HFF-Myc (cell line): Measurements from ENCODE around the gene AQP7.

Experiments used
- DNase-seq: peaks from one replicate; pipeline ENCODE4 v3.0.0-alpha.2; 2011; ENCODE audit warnings: low read depth; ENCODE audit errors: extremely low read depth
- H3K4me3 ChIP-seq: replicated peaks from 2 replicates; pipeline ENCODE4 v1.5.1; 2011; ENCODE audit warnings: low read depth, mild to moderate bottlenecking, control low read depth, low read length
- TF ChIP-seq, protein P1 (sequence below): IDR thresholded peaks from 2 replicates; pipeline ENCODE4 v1.5.1; 2012; ENCODE audit warnings: mild to moderate bottlenecking, low read depth, low read length, control low read depth; ENCODE audit errors: missing control alignments

Gene AQP7

DNA sequence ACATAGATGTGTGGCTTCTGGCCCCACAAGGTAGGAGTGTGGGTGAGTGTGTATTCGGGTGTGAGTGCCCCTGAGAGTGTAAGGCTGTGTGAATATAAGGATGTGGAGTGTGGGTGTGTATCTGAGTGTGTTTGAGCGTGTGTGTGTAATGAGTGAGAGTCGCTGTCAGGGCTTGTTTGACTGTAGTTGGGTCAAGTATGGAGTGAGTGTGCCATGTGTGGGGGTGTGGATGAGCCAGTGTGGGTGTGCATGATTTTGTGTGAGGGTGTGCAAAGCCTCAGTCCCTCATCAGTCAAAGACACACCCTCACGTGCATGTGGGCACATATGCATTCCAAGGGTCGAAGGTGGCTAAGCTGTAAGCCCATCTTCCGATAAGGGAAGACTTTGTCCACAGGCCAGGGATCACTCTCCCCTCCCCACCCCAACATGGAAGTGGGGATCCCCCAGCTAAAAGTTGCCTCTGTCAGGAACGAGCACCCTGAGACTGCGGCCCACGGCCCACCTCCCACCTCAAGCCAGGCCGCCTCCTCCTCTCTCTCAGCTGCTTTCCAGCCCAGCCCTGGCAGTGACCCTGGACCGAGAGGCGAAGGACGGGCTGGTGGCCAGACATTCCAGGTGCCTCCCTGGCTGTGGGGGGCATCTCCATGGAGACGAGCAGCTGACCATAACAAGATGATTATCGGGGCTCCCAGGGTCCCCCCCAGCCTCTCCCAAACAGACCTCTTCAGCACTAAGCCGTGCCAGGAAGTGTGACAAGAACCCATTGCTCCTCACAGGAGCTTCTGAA is 32.1 kb upstream of the AQP7 start:
- TF ChIP-seq, protein P1, sequence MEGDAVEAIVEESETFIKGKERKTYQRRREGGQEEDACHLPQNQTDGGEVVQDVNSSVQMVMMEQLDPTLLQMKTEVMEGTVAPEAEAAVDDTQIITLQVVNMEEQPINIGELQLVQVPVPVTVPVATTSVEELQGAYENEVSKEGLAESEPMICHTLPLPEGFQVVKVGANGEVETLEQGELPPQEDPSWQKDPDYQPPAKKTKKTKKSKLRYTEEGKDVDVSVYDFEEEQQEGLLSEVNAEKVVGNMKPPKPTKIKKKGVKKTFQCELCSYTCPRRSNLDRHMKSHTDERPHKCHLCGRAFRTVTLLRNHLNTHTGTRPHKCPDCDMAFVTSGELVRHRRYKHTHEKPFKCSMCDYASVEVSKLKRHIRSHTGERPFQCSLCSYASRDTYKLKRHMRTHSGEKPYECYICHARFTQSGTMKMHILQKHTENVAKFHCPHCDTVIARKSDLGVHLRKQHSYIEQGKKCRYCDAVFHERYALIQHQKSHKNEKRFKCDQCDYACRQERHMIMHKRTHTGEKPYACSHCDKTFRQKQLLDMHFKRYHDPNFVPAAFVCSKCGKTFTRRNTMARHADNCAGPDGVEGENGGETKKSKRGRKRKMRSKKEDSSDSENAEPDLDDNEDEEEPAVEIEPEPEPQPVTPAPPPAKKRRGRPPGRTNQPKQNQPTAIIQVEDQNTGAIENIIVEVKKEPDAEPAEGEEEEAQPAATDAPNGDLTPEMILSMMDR, result no peak
- DNase-seq, result no peak
- no peak overlapping the region for H3K4me3 ChIP-seq

DNA sequence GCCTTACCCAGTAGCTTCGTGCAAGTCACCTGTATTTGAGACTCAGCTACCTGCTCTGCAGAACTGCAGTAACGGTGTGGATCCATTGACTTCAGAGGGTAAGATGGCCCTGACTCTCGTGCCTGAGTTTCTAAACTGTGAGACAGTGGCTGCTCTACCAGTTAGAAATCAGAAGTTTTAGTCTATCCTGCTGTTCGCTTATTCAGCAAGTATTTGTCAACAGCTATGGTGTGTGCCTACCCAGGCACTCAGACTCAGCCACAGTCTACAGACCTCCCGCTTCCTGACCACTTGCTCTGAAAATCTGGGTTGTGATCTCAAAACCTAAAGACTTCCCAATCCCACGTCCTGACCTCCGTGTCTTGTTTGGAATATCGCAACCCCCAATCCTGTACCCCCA is 31.5 kb upstream of the AQP7 start:
- TF ChIP-seq, protein P1, result no peak
- H3K4me3 ChIP-seq, result no peak overlapping the region
- DNase-seq, result no peak

DNA sequence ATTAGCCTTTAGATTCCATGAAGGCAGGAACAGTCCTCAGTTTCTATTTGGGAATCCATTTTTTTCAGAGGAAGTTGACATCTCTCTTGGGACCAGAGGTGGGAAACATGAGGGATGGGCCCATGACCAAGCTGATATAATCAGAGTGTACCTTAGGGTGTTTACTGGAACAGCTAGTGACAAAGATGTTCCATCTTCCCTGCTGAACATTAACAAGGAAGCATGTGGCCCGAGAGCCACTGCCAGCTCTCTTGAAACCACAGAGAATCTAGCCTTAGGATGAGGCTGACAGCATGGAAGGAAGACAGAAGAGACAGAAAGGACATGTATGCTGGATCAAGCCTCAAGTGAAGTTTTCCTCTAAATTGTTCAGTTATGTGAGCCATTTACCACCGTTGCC is 29.1 kb upstream of the AQP7 start:
- DNase-seq, result no peak
- TF ChIP-seq, protein P1, result no peak
- H3K4me3 ChIP-seq, result no peak overlapping the region

DNA sequence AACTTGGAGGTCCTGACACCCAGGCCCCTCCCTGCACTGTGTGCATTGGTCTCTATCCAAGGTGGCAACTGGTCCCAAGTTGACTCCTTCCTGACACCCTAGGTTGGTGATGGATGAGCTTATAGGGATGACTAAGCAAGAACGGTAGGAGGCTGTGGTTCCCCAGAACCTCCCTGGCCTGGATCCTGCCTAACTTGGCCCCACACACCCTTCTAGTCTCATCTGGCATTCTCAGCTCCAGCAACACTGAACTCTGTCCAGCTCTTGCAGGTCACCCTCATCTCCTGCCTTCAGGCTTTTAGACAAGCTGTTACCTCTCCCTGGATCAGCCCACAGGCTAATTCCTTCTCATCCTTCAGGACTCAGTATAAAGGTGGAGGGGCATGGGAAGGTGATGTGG is 28.6 kb upstream of the AQP7 start:
- H3K4me3 ChIP-seq, result no peak overlapping the region
- no peak for DNase-seq
- TF ChIP-seq, protein P1, result no peak

DNA sequence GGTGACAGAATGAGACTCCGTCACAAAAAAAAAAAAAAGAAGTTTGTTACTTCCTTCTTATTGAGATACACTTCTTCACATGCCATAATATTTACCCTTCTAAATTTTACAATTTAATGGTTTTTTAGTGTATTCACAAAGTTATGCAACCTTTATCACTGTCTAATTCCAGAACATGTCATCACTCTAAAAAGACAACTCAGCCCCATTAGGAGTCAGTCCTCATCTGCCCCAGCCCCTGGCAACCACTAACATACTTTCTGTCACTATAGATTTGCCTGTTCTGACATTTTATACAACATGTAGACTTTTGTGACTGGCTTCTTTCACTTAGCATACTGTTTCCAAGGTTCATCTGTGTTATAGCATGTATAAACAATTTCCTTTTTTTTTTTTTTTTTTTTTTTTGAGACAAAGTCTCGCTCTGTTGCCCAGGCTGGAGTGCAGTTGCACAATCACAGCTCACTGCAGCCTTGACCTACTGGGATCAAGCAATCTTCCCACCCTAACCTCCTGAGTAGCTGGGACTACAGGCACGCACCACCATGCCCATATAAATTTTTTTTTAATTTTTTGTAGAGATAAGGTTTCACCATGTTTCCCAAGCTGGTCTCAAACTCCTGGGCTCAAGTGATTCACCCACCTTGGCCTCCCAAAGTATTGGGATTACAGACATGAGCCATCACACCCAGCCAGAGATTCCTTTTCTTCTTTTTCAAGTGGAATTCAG is 27.1 kb upstream of the AQP7 start:
- no peak for DNase-seq
- TF ChIP-seq, protein P1, result no peak
- H3K4me3 ChIP-seq, result no peak overlapping the region

DNA sequence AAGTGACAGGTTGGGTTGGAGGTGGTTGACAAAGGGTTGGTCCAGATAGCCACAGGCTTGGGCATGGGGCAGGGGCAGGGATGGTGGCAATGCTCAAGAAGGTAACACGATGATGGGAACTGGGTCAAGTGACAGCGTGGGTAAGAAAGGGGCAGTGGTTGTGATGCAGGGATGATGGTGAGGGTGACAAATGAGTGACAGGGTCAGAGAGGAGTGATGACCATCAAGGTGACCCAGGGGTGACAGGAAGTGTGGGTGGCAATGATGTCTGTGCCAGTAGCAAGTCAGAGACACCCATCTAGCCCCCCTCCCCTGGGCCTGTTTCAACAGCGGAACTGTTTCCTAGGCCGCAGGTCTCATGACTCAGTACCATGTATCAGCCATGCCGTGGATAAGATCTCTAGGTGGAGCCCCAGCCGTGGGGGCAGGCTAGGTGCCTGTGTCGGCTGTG is 24.5 kb upstream of the AQP7 start:
- no peak overlapping the region for H3K4me3 ChIP-seq
- TF ChIP-seq, protein P1, result no peak
- no peak for DNase-seq
